ENCODE data around the gene PTGS1. TPM values are rescaled to one million over a fixed set of nuclear protein-coding genes. Genes with fewer than 3 reads are reported as not detected.

PTGS1 gene
- total RNA-seq, 2 donors from 2014 or later: 4.6 to 6.2 TPM

GRCh38 chr9:122346478-122347347, 24.1 kb upstream of the PTGS1 start:
- no peaks in the 10 kb centered on the region for H3K27me3 ChIP-seq (replicated peaks; ENCODE audit: insufficient read depth)
- H3K9me3 ChIP-seq: no peaks in the 10 kb centered on the region
- H3K4me1 ChIP-seq (replicated peaks): no peaks in the 10 kb centered on the region
- peak; percentile 20 for DNase-seq (ENCODE audit: low spot score)
- TF ChIP-seq CTCF (IDR thresholded peaks at IDR 0.05) (peak in 1 of 4 experiments; percentile 2), POLR2A (IDR thresholded peaks at IDR 0.05) (no peak)
- no peaks in the 10 kb centered on the region for H3K36me3 ChIP-seq
- H3K4me3 ChIP-seq: peak overlapping the region; percentile 38 to 43
- 2% methylated on average over 33 of the region's 90 CpGs for WGBS
- peak overlapping the region in 1 of 2 donors; percentile 49 for H3K27ac ChIP-seq
- intact Hi-C loops (cut with DNase I): no loop called here

- WGBS: 33% methylated on average over 16 of the region's 16 CpGs
- Histone ChIP-seq H3K4me3 (peak overlapping the region; percentile 38 to 43), H3K27ac (peak overlapping the region in 1 of 2 donors; percentile 49), H3K9me3 (no peaks in the 10 kb centered on the region), H3K27me3 (replicated peaks; ENCODE audit: insufficient read depth) (no peaks in the 10 kb centered on the region), H3K4me1 (replicated peaks) (no peaks in the 10 kb centered on the region), H3K36me3 (no peaks in the 10 kb centered on the region)
- no peak for DNase-seq (ENCODE audit: low spot score)
- TF ChIP-seq CTCF (IDR thresholded peaks at IDR 0.05) (no peak), POLR2AphosphoS5 (IDR thresholded peaks at IDR 0.05) (no peak), POLR2A (IDR thresholded peaks at IDR 0.05) (no peak)
- intact Hi-C loops (cut with DNase I): no loop called here
These were observed 23.2 kb upstream of the PTGS1 start for GRCh38 chr9:122347348-122348287.

GRCh38 chr9:122348288-122348777, 22.5 kb upstream of the PTGS1 start:
- DNase-seq (ENCODE audit: low spot score): no peak
- no peak for TF ChIP-seq CTCF (IDR thresholded peaks at IDR 0.05)
- TF ChIP-seq POLR2A (IDR thresholded peaks at IDR 0.05): no peak
- no peak for TF ChIP-seq POLR2AphosphoS5 (IDR thresholded peaks at IDR 0.05)
- intact Hi-C loops (cut with DNase I): no loop called here
- no peaks in the 10 kb centered on the region for H3K9me3 ChIP-seq
- WGBS: 76% methylated on average over 12 of the region's 12 CpGs
- H3K27me3 ChIP-seq (replicated peaks; ENCODE audit: insufficient read depth): no peaks in the 10 kb centered on the region
- H3K36me3 ChIP-seq: no peaks in the 10 kb centered on the region
- H3K27ac ChIP-seq: no peak overlapping the region
- H3K4me3 ChIP-seq: no peak overlapping the region
- H3K4me1 ChIP-seq (replicated peaks): no peaks in the 10 kb centered on the region

- 77% methylated on average over 2 of the region's 2 CpGs for WGBS
- no peak overlapping the region for H3K27ac ChIP-seq
- intact Hi-C loops (cut with DNase I): no loop called here
- DNase-seq (ENCODE audit: low spot score): no peak
- no peaks in the 10 kb centered on the region for H3K9me3 ChIP-seq
- H3K4me1 ChIP-seq (replicated peaks): no peaks in the 10 kb centered on the region
- H3K27me3 ChIP-seq (replicated peaks; ENCODE audit: insufficient read depth): no peaks in the 10 kb centered on the region
- TF ChIP-seq CTCF (IDR thresholded peaks at IDR 0.05) (no peak), POLR2A (IDR thresholded peaks at IDR 0.05) (no peak), POLR2AphosphoS5 (IDR thresholded peaks at IDR 0.05) (no peak)
- no peak overlapping the region for H3K4me3 ChIP-seq
- H3K36me3 ChIP-seq: no peaks in the 10 kb centered on the region
These were observed 22.0 kb upstream of the PTGS1 start for GRCh38 chr9:122348791-122349190.

Measured in prostate gland (tissue), 2 donors.